Activated CD8-positive, alpha-beta memory T cell treated with anti-CD3 and anti-CD28 coated beads for 1 hour (primary cell): ENCODE measurements around the gene PTPN6.

Experiments
- DNase-seq, 2 donors: peaks; one replicate each; pipeline ENCODE4 v3.0.0-alpha.2; 2020; ENCODE audit warnings: low read depth in 1 of 2; ENCODE audit errors: extremely low read depth in 1 of 2

The PTPN6 gene

DNA sequence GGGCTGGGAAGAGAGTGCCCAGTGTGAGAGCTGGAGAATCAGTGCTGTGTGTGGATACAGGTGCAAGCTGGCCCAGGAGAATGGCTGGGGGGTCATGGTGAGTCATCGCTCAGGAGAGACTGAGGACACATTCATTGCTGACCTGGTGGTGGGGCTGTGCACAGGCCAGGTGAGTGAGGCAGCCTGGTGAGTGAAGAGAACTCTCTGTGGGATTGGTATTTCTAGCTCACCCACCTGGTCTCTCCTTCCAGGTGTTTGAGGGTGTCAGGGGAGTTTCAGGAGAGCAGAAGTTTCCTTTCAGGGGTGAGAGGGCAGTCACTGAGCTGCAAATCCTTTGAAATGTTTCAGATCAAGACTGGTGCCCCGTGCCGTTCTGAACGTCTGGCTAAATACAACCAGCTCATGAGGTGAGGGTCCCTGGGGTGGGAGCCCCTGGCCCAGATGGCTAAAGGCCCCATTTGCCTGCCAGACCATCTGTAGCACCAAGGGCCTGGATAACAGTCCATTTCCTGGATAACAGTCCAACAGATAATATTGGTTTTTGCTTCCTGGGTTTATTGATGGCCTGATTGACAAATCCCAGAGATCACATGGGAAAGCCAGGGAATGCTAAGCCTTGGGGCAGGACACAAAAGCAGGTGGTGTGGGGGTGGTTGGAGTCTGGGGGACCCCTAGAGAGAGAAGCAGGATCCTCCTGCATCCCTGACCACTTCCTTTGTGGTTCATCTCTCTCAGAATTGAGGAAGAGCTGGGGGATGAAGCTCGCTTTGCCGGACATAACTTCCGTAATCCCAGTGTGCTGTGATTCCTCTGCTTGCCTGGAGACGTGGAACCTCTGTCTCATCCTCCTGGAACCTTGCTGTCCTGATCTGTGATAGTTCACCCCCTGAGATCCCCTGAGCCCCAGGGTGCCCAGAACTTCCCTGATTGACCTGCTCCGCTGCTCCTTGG, 28.9 kb upstream of the PTPN6 start:
- no peak for DNase-seq

DNA sequence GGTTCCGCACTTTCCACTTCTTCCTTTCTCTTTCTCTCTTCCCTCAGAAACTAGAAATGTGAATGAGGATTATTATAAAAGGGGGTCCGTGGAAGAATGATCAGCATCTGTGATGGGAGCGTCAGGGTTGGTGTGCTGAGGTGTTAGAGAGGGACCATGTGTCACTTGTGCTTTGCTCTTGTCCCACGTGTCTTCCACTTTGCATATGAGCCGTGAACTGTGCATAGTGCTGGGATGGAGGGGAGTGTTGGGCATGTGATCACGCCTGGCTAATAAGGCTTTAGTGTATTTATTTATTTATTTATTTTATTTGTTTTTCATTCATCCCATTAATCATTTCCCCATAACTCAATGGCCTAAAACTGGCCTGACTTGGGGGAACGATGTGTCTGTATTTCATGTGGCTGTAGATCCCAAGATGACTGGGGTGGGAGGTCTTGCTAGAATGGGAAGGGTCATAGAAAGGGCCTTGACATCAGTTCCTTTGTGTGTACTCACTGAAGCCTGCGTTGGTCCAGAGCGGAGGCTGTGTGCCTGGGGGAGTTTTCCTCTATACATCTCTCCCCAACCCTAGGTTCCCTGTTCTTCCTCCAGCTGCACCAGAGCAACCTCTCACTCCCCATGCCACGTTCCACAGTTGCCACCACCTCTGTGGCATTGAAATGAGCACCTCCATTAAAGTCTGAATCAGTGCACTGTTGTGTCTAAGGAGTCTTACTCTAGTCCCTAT, 28.0 kb upstream of the PTPN6 start:
- no peak for DNase-seq

DNA sequence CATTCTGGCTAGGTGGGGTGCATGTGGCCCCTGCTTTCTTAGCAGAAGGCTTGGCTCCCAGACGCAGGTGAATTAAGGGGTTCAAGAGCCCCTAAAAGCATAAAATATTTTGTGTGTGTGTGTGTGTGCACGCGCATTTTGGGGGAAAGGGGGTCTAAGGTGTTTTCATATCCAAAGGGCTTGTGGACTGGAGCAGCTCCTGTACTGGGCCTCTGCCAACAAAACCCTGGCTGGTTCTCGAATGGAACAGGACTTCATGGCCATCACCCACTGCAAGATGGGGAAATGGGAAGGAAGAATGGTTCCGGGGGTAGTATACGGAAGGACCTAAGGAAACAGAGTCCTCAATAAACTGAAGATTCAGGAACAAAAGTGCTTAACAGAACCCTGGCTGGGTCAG, 27.3 kb upstream of the PTPN6 start:
- DNase-seq: no peak

DNA sequence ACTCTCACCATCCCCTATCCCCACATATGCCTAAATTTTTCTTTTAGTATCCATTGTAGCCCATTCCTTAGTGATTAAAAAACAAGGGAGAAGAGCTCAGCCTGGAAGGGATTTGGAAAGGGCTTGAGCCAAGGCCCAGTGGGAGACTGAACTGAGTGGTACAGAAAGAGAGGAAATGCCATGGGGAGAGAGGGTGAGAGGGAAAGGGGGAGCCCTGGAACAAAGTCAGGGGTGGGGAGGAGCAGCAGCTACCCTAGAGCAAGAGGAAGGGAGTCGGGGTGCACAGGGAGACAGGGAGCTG, 26.0 kb upstream of the PTPN6 start:
- DNase-seq: no peak

DNA sequence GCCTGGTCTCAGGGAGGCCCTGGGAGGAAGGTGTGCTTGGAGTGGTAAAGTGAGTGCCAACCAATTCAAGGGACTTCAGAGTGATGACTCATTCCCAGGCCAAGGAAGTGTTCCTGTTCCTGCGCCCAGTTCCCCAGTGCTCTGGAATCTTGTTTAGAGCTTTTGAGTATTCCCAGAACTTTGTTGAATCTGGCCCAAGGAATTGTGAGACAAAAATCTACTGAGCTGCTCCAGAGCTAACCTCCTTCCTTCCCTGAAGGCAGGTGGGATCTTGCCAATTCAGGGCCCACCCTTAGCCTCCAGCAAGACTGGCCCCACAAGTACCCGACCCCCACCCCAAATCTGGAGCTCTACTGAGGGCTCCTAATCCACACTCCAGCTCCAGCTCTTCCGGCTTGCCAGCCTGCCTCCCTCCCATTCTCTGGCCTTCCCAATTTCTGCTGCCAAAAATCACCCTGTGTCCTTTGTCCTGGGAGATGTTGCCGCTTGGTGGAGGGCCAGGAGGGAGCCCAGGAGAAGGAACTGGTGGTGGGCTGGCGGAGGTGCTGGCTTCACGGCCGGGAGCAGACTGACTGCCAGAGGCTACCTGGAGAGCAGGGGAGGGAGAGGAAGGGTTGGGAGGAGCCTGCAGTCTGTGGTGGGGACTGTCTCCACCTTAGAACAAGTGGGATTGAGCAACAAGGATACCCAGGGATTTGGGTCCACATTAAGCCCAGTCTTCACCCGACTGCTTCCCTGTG, 25.4 kb upstream of the PTPN6 start:
- no peak for DNase-seq

DNA sequence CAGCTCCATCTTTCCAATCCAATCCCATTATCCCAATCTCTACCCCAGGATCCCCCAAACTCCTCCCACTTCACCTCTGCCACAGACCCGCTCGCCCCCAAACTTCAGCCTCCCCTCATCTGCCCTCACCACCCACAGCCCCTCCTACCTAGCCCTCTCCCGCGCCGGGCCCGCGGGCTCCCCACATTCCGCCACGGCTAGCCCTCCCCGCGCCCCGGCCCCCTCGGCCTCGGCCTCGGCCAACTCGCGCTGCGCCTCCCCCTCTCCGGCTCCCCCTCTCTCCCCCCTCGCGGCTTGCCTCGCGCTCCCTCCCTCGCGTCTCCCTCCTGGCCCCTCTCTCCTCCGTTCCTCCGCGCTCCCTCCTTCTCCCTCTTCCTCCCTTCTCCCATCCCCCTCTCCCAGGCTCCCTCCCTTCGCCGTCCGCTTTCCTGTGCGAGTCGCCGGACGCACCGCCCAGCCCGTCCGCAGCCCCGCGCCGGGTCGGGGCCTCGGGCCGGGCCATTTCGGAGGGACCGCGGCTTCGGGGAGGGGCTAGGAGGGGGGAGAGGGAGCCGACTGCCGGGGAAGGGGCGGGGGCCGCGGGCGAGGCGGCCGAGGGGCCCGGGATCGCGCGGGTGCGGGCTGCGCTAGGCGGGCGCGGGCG, 23.7 kb upstream of the PTPN6 start, which contains the start of gene ATN1:
Gene ATN1, plus strand, starts transcription at position 581 of the 643 bp plus-strand sequence. CDS start 6,043 bp downstream, outside the sequence.
- peak in 1 of 2 donors; percentile 28 for DNase-seq

DNA sequence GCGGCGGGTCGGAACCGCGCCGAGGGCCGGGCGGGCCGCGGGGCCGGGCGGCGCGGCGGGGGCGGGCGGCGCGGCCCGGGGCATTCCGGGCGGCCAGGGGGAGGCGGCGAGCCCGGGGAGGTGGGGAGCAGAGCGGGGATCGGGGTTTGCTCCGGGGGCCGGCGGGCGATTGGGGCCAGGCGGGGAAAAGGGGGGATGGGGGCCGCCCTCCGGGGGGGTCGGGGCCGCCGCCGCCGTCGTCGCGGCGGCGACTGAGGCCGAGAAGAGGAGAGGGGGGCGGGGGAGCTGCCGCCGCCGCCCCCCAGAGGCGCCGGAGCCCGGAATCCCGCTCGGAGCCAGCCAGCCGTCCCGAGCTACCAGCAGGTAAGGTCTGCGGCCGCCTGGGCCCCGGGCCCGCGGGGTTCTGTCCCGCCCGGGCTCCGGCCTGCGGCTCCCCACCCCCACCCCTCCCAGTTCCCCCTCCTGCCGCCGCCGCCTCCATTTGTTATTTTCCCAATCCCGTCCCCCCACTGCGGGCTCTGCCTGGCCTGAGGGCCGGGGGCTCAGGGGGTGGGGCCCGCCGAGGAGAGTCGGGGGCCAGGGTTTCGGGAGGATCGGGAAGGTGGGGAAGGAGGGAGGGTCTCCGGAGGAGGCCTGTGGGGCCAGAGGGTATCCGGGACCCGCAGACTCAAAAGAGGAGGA, 23.0 kb upstream of the PTPN6 start:
- DNase-seq: no peak

DNA sequence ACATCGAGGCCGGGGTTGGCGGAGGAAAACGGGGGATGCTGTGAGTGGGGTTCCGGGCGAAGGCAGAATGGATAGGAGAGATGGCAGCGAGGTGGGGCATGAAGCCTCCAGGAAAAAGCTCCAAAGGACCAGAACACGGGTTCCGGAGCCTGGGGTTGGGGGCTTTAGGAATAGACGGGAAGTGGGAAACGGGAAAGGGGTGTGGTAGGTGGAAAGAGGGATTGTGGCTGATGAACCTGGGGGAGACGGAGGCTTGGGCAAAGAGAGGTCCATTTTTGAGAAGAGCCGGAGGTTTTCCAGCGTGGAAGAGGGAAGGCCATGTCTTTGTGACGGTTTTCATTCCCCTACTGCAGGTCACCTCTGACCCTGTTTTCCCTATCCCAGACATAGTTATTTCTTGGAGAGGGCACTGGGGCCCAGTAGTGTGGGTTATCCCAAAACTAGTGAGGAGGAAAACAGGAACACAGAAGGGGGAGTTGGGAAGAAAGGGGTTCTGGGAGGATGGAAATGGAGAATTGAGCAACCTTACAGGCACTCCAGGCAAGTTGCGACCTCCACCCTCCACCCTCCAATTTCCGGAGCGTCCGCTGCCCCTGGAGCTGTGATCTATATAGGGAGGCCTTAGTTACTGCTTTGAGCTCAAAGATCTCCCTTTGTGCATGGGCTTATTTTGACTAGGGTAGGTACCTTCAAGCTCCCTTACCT, 22.3 kb upstream of the PTPN6 start:
- DNase-seq: no peak

DNA sequence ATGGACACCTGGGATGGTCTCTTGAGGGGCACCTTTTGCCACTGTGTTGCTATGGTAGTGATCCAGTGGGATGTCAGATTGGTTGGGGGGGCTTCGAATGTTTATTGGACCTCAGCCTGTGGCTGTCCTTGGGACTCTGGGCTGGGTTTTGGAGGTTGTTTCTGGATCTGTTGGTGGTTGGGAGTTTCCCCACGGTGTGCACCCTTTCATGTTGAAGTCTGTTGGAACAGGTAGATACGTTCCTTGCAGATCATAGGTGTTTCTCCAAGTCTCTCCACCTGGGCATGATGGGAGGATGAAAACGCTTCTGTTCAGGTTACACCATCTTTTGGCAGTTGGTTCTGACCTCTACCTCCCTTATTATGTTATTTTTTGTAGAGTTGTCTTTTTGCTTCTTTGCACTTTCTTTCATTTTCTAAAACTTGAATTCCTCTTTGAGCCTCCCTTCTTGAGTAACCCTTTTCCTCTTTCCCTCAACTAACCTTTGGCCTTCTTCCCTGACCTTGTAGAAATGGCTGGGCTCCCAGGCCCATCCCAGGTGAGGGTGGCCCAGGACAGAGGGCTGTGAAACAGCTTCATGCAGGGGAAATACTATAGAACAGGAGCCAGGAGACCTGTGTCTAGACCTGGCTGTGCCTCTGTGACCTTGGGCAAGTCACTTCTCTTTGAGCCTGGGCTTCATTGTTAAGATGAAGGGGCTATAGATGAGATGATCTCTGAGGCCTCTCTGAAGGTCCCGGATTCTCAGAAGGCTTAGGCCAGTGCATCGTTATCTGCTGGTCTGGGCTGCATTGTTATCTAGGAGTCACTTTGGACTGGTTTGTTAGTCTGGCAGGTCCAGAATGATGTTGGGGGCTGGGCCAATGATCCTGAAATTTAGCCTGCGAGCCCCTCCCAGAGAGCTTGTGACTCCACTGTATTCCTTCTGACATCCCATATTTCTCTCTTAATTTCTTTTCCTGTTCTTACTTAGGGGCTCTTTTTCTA, 21.4 kb upstream of the PTPN6 start:
- no peak for DNase-seq

DNA sequence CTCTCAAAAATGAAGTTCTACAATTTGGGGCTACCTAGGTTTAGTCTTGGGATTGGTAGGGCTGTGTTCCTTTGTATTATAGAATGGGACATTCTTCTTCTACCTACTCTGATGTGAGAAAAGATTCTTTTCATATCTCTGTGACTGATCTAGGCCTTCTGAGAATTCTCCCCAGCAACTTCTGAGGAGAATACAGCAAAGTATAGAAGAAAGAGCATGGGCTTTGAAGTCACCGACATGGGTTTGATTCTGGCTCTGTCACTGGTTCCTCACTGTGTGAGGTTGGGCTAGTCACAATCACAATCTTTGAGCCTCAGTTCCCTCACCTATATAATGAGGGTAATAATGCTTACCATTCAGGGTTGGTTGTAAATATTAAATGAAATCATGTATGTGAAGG, 18.4 kb upstream of the PTPN6 start:
- no peak for DNase-seq

DNA sequence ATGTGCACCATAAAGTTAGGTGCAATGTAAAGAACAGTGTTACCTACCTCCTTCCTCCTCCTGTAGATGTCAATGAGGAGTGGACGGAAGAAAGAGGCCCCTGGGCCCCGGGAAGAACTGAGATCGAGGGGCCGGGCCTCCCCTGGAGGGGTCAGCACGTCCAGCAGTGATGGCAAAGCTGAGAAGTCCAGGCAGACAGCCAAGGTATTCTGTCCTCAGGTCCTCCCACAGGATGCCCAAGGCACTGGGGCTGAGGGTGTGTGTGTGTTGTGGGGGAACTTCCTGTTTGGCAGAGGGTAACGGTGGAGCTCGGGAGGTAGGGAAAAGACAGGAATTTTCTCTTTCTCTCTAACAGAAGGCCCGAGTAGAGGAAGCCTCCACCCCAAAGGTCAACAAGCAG, 17.0 kb upstream of the PTPN6 start:
- no peak for DNase-seq

DNA sequence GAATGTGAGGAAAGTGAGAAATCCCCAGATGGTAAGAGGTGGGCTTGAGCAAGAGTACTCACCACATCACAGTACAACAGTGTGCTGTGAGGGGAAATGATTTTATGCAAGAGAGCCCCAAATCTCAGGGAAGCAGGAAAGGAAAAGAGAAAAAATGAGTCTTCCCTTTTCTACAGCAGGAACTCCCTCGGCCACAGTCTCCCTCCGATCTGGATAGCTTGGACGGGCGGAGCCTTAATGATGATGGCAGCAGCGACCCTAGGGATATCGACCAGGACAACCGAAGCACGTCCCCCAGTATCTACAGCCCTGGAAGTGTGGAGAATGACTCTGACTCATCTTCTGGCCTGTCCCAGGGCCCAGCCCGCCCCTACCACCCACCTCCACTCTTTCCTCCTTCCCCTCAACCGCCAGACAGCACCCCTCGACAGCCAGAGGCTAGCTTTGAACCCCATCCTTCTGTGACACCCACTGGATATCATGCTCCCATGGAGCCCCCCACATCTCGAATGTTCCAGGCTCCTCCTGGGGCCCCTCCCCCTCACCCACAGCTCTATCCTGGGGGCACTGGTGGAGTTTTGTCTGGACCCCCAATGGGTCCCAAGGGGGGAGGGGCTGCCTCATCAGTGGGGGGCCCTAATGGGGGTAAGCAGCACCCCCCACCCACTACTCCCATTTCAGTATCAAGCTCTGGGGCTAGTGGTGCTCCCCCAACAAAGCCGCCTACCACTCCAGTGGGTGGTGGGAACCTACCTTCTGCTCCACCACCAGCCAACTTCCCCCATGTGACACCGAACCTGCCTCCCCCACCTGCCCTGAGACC, 15.6 kb upstream of the PTPN6 start:
- DNase-seq: no peak

DNA sequence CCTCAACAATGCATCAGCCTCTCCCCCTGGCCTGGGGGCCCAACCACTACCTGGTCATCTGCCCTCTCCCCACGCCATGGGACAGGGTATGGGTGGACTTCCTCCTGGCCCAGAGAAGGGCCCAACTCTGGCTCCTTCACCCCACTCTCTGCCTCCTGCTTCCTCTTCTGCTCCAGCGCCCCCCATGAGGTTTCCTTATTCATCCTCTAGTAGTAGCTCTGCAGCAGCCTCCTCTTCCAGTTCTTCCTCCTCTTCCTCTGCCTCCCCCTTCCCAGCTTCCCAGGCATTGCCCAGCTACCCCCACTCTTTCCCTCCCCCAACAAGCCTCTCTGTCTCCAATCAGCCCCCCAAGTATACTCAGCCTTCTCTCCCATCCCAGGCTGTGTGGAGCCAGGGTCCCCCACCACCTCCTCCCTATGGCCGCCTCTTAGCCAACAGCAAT, 14.9 kb upstream of the PTPN6 start:
- DNase-seq: no peak

DNA sequence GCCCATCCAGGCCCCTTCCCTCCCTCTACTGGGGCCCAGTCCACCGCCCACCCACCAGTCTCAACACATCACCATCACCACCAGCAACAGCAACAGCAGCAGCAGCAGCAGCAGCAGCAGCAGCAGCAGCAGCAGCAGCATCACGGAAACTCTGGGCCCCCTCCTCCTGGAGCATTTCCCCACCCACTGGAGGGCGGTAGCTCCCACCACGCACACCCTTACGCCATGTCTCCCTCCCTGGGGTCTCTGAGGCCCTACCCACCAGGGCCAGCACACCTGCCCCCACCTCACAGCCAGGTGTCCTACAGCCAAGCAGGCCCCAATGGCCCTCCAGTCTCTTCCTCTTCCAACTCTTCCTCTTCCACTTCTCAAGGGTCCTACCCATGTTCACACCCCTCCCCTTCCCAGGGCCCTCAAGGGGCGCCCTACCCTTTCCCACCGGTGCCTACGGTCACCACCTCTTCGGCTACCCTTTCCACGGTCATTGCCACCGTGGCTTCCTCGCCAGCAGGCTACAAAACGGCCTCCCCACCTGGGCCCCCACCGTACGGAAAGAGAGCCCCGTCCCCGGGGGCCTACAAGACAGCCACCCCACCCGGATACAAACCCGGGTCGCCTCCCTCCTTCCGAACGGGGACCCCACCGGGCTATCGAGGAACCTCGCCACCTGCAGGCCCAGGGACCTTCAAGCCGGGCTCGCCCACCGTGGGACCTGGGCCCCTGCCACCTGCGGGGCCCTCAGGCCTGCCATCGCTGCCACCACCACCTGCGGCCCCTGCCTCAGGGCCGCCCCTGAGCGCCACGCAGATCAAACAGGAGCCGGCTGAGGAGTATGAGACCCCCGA, 14.3 kb upstream of the PTPN6 start:
- no peak for DNase-seq

DNA sequence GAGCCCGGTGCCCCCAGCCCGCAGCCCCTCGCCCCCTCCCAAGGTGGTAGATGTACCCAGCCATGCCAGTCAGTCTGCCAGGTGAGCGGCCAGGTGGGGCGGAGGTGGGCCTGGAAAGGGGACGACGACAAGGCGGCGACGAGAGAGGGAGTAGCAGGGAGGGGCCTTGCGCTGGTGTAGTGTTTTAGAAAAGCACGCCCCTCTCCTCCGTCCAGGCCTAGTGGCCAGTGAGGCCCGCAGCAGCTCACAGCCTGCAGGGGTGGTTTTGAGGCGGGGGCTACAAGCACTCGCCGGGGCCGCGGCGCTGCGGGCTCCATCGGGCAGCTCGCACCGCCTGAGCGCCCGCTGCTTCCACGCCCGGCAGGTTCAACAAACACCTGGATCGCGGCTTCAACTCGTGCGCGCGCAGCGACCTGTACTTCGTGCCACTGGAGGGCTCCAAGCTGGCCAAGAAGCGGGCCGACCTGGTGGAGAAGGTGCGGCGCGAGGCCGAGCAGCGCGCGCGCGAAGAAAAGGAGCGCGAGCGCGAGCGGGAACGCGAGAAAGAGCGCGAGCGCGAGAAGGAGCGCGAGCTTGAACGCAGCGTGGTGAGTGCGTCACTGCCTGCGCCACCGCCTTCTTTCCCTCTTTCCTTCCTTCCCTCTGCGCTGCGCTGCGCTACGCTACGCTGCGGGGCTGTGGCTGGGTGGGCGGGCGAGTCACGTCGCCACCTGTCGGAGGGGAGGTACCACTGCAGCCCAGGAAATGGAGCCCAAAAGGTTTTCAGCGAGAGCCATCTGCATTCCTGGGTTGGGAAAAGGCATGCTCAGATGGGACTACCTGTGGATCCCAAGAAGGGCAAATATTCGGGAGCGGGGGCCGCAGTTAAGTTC, 13.4 kb upstream of the PTPN6 start:
- peak; percentile 81 to 86 for DNase-seq
